SH-SY5Y (cell line): ENCODE measurements around the gene AAK1.

Source experiments
- GATA2 ChIP-seq: IDR thresholded peaks from 2 replicates; pipeline ENCODE4 v1.6.1; 2011; ENCODE audit warnings: mild to moderate bottlenecking, low read depth, low read length
- GATA3 ChIP-seq: IDR thresholded peaks from 2 replicates; pipeline ENCODE4 v1.6.1; 2011; ENCODE audit warnings: low read depth, mild to moderate bottlenecking, low read length, moderate library complexity

DNA sequence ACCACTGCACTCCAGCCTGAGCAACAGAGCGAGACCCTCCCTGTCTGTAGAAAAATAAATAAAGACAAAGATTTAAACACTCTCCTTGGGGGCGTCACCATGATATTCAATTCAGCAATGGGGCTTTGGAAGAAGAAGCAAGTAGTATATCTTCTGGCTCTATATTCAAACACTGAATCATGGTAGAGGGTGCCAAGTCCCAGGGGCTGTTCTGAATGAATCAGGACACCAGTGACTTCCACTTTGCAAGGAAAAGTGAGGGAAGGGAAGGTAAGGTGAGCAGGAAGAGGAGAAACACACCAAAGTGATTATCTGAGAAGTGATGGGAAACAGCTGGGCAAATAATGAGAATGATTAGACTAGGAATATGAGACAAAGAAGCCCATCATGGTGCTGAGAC is 80.5 kb downstream of the AAK1 start:
- TF ChIP-seq GATA2 (no peak), GATA3 (no peak)
